HL-60 (cell line): ENCODE measurements around the gene ENPP7. TPM values are rescaled to one million over a fixed set of nuclear protein-coding genes. Genes with fewer than 3 reads are reported as not detected.

Experiments used
- DNase-seq, 2 experiments: peaks; one replicate each; pipeline ENCODE4 v3.0.0-alpha.2; 2010 to 2020; ENCODE audit warnings: low read depth in 1 of 2, low spot score in 1 of 2
- H3K27ac ChIP-seq: fragments of 250-450 bp; sonication (Bioruptor Pico); replicated peaks from 2 replicates; pipeline ENCODE4 v1.5.1; 2020; ENCODE audit warnings: mild to moderate bottlenecking, moderate library complexity
- H3K27me3 ChIP-seq: fragments of 250-450 bp; sonication (Bioruptor Pico); 2 replicates; pipeline ENCODE4 v1.5.1; 2021; ENCODE audit warnings: mild to moderate bottlenecking, moderate library complexity; ENCODE audit not compliant: insufficient read depth, poor library complexity, severe bottlenecking
- H3K4me3 ChIP-seq: replicated peaks from 2 replicates; pipeline ENCODE4 v1.5.1; 2011; ENCODE audit warnings: mild to moderate bottlenecking, control low read depth, low read length; ENCODE audit not compliant: insufficient read depth
- GABPA ChIP-seq: IDR thresholded peaks from 2 replicates; pipeline ENCODE4 v1.6.1; 2012; ENCODE audit warnings: low read depth
- POLR2AphosphoS5 ChIP-seq: IDR thresholded peaks from 2 replicates; pipeline ENCODE4 v1.6.1; 2012; ENCODE audit warnings: low read depth
- SPI1 ChIP-seq: IDR thresholded peaks from 2 replicates; pipeline ENCODE4 v1.6.1; 2012; ENCODE audit warnings: low read depth, mild to moderate bottlenecking, borderline replicate concordance
- microRNA-seq: library from miRNA; unstranded; fragments of <30 nt; microRNA quantifications from one replicate; pipeline ENCODE4, GENCODE V29; 2018
- TF ChIP-seq, protein P1 (sequence below): IDR thresholded peaks from one replicate; pipeline ENCODE4 v1.5.1; 2011; ENCODE audit warnings: low read length, control low read depth, inconsistent platforms; ENCODE audit not compliant: insufficient read depth
- TF ChIP-seq, protein P2 (sequence below): IDR thresholded peaks from 2 replicates; pipeline ENCODE4 v1.6.1; 2012; ENCODE audit warnings: low read depth; ENCODE audit not compliant: insufficient replicate concordance

The ENPP7 gene

DNA sequence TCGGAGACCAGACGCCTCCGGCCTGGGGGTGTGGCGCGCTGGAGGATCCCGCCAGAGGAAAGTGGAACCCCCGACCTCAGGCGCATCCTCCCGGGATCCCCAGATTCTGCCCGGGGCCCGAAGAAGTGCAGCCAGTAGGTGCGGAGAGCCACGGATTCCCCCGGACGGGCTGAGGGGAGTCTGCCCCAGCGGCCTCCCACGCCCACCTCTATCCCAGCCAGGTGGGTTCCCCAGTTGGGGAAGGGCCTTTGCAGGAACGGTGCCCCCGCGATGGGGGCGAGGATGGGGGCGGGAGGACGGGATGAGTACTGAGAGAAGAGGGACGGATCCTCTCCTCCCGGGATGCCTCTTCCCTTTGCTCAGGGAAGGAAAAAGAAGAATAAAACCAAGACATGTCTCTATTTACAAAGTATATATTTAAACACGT, 61.0 kb downstream of the ENPP7 start:
- H3K27ac ChIP-seq: no peak overlapping the region

More for the DNA sequence above, 61.0 kb downstream of the ENPP7 start:
- peaks cover 56% of the 10 kb centered on the region for H3K27me3 ChIP-seq
- TF ChIP-seq GABPA: no peak
- TF ChIP-seq, protein P1, sequence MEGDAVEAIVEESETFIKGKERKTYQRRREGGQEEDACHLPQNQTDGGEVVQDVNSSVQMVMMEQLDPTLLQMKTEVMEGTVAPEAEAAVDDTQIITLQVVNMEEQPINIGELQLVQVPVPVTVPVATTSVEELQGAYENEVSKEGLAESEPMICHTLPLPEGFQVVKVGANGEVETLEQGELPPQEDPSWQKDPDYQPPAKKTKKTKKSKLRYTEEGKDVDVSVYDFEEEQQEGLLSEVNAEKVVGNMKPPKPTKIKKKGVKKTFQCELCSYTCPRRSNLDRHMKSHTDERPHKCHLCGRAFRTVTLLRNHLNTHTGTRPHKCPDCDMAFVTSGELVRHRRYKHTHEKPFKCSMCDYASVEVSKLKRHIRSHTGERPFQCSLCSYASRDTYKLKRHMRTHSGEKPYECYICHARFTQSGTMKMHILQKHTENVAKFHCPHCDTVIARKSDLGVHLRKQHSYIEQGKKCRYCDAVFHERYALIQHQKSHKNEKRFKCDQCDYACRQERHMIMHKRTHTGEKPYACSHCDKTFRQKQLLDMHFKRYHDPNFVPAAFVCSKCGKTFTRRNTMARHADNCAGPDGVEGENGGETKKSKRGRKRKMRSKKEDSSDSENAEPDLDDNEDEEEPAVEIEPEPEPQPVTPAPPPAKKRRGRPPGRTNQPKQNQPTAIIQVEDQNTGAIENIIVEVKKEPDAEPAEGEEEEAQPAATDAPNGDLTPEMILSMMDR: no peak
- TF ChIP-seq, protein P2, sequence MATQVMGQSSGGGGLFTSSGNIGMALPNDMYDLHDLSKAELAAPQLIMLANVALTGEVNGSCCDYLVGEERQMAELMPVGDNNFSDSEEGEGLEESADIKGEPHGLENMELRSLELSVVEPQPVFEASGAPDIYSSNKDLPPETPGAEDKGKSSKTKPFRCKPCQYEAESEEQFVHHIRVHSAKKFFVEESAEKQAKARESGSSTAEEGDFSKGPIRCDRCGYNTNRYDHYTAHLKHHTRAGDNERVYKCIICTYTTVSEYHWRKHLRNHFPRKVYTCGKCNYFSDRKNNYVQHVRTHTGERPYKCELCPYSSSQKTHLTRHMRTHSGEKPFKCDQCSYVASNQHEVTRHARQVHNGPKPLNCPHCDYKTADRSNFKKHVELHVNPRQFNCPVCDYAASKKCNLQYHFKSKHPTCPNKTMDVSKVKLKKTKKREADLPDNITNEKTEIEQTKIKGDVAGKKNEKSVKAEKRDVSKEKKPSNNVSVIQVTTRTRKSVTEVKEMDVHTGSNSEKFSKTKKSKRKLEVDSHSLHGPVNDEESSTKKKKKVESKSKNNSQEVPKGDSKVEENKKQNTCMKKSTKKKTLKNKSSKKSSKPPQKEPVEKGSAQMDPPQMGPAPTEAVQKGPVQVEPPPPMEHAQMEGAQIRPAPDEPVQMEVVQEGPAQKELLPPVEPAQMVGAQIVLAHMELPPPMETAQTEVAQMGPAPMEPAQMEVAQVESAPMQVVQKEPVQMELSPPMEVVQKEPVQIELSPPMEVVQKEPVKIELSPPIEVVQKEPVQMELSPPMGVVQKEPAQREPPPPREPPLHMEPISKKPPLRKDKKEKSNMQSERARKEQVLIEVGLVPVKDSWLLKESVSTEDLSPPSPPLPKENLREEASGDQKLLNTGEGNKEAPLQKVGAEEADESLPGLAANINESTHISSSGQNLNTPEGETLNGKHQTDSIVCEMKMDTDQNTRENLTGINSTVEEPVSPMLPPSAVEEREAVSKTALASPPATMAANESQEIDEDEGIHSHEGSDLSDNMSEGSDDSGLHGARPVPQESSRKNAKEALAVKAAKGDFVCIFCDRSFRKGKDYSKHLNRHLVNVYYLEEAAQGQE: no peak
- no peak for TF ChIP-seq SPI1
- TF ChIP-seq POLR2AphosphoS5: no peak
- no peak overlapping the region for H3K4me3 ChIP-seq
- DNase-seq: no peak

Small RNA genes within 50 kb of the gene (microRNA-seq; reads per million reads assigned to microRNA genes)
- gene MIR4739: not detected
